Esophagus squamous epithelium (tissue), 5 donors: ENCODE results near the gene EMC10. TPM values are rescaled to one million over a fixed set of nuclear protein-coding genes. Genes with fewer than 3 reads are reported as not detected.

Experiments used
- DNase-seq: peaks from one replicate; lab custom pipeline; 2025; lab: John Stamatoyannopoulos, UW
- H3K27ac ChIP-seq, 4 donors: fragments of 200-600 bp; sonication (generic); one replicate each; pipeline ENCODE4 v1.5.1; 2016 to 2019; ENCODE audit warnings: mild to moderate bottlenecking in 1 of 4
- H3K27me3 ChIP-seq, 4 donors: fragments of 200-600 bp; sonication (generic); 1 replicate in 3 of 4; 2 replicates in 1 of 4; pipeline versions ENCODE4 v1.5.1 to v1.6.0; 2017 to 2021; ENCODE audit warnings: antibody characterized with exemption in 1 of 4
- H3K36me3 ChIP-seq, 3 donors: fragments of 200-600 bp; sonication (generic); one replicate each; pipeline ENCODE4 v1.5.1; 2016 to 2019
- H3K4me1 ChIP-seq, 3 donors: fragments of 200-600 bp; sonication (generic); one replicate each; pipeline ENCODE4 v1.5.1; 2017 to 2019
- H3K4me3 ChIP-seq, 4 donors: fragments of 200-600 bp; sonication (generic); 1 replicate in 3 of 4; 2 replicates in 1 of 4; pipeline ENCODE4 v1.5.1; 2016 to 2019; ENCODE audit warnings: mild to moderate bottlenecking in 2 of 4, moderate library complexity in 1 of 4
- H3K9me3 ChIP-seq, 3 donors: fragments of 200-600 bp; sonication (generic); one replicate each; pipeline ENCODE4 v1.5.1; 2016 to 2019
- POLR2A ChIP-seq, 4 donors: fragments of 450-650 bp; IDR thresholded peaks; one replicate each; pipeline ENCODE4 v1.6.1; 2017; ENCODE audit warnings: antibody characterized with exemption in 4 of 4, mild to moderate bottlenecking in 4 of 4, moderate library complexity in 3 of 4
- WGBS, 2 donors: methylation state at CpG; one replicate each; pipeline ENCODE4 v1.1.5; 2018; 5-methylcytosine and 5-hydroxymethylcytosine counted together
- intact Hi-C: fragments of 100-400 bp; cut with DNase I; formaldehyde crosslinking; loops from one replicate; pipeline ENCODE4 v1.15.0; 2022
- total RNA-seq, 4 donors: library from RNA; depleted of rRNA; stranded (reverse); fragments of >200 nt; gene quantifications; one replicate each; pipeline ENCODE4 v1.1.0, GENCODE V29; 2016
- TF ChIP-seq, protein P1 (sequence below), 6 experiments: fragments of 450-650 bp in 4 of 6; fragments of 200-600 bp in 2 of 6; sonication (generic) in 2 of 6; IDR thresholded peaks; one replicate each; pipeline ENCODE4 v1.5.1; 2016 to 2019; ENCODE audit warnings: antibody characterized with exemption in 6 of 6, mild to moderate bottlenecking in 4 of 6, moderate library complexity in 4 of 6
- donor health status: DM: yes; HTN: yes; CAD: no.

The EMC10 gene
- total RNA-seq, 4 donors from 2014 or later = 50.2 to 76.1 (median 59.7) TPM

DNA sequence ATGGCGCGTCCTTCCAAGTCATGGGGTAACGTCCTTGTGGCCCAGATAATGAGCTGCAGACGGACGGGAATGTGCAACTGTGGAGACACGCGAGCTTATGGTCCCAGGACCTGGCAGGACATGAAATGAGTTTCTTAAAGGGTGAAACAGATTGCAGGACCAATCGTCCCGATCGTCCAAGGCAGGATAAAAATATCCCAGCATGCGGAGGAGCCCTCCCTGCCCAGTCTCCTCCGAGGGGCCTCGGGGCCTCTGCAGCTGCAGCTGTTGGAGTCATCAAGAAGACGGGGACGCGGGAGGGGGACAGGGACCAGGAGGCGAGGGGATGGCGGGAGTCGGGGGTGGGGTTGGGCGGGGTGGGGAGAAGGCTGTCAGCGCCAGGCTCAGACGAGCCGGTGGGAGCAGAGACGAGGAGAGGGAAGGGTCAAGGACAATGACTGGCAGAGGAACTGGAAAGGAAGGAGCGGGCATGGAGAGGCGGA is 14.7 kb downstream of the EMC10 start:
- WGBS, 2 donors = 48 to 56% methylated on average over 22 to 24 of the region's 26 CpGs

DNA sequence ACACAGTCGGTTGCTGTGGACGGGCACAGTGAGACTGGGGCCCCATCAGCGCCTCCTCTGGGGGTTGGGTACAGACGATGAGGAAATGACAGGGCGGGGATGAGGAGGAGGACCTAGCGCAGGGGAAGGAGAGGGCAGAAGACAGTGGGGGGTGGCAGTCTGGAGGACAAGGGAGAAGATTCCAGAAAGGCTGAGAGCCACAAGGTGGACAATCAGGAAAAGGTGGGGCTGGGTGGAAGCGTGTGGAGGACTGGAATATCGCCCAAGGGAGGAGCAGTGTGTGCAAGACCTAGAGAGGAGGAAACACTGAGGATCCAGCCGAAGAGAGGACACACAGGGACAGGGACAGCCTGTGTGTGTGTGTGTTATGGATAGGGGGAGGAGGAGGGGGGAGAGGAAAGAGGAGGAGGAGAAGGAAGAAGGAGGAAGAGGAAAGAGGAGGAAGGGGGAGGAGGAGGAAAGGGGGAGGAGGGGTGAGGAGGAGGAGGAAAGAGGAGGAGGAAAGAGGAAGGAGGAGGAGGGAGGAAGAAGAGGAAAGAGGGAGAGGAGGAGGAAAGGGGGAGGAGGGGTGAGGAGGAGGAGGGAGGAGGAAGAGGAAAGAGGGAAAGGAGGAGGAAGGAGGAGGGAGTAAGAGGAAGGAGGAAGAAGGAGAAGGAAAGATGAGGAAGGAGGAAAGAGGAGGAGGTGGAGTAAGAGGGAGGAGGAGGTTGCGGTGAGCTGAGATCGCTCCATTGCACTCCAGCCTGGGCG is 16.2 kb downstream of the EMC10 start:
- peaks cover 0 to 3% (median 0%) of the 10 kb centered on the region in 3 donors for H3K4me1 ChIP-seq
- intact Hi-C loops = no loop called here
- peaks cover 0 to 36% (median 0%) of the 10 kb centered on the region in 4 donors for H3K27me3 ChIP-seq
- no peak overlapping the region for H3K27ac ChIP-seq
- WGBS, 2 donors = 6 to 7% methylated on average over 9 of the region's 12 CpGs
- no peak for DNase-seq
- no peaks in the 10 kb centered on the region for H3K36me3 ChIP-seq
- no peak overlapping the region for H3K4me3 ChIP-seq
- TF ChIP-seq POLR2A (IDR thresholded peaks at IDR 0.05) = no peak
- TF ChIP-seq, protein P1, sequence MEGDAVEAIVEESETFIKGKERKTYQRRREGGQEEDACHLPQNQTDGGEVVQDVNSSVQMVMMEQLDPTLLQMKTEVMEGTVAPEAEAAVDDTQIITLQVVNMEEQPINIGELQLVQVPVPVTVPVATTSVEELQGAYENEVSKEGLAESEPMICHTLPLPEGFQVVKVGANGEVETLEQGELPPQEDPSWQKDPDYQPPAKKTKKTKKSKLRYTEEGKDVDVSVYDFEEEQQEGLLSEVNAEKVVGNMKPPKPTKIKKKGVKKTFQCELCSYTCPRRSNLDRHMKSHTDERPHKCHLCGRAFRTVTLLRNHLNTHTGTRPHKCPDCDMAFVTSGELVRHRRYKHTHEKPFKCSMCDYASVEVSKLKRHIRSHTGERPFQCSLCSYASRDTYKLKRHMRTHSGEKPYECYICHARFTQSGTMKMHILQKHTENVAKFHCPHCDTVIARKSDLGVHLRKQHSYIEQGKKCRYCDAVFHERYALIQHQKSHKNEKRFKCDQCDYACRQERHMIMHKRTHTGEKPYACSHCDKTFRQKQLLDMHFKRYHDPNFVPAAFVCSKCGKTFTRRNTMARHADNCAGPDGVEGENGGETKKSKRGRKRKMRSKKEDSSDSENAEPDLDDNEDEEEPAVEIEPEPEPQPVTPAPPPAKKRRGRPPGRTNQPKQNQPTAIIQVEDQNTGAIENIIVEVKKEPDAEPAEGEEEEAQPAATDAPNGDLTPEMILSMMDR (IDR thresholded peaks at IDR 0.05) = no peak
- H3K9me3 ChIP-seq = no peaks in the 10 kb centered on the region

More for the DNA sequence above, 14.7 kb downstream of the EMC10 start:
- H3K27me3 ChIP-seq = peaks cover 0 to 49% (median 0%) of the 10 kb centered on the region in 4 donors
- no peak overlapping the region for H3K27ac ChIP-seq
- TF ChIP-seq POLR2A (IDR thresholded peaks at IDR 0.05) = no peak
- TF ChIP-seq, protein P1 (IDR thresholded peaks at IDR 0.05) = no peak
- H3K4me3 ChIP-seq = no peak overlapping the region
- no peaks in the 10 kb centered on the region for H3K9me3 ChIP-seq
- intact Hi-C loops = no loop called here
- H3K4me1 ChIP-seq = peaks cover 0 to 3% (median 0%) of the 10 kb centered on the region in 3 donors
- no peak for DNase-seq
- no peaks in the 10 kb centered on the region for H3K36me3 ChIP-seq

DNA sequence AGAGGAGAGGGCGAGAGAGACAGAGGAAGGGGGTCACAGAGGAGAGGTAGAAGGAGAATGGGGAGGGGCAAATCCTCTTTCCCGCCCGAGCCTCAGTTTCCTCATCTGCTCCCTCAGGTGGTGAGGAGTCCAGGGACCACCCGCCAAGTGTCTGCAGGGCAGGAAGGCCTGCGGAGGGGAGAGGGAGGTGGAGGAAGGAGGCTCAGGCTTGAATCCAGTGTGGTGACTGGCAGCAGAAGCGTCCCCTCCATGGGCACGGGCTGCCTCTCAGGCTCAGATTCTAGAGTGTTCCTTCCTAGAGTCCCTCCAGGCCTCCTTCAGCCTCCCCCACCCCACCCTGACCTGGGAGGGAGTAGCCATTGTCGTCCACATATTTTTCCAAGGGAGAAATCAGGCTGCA is 16.9 kb downstream of the EMC10 start:
- WGBS, 2 donors = 69 to 77% methylated on average over 6 to 8 of the region's 8 CpGs

DNA sequence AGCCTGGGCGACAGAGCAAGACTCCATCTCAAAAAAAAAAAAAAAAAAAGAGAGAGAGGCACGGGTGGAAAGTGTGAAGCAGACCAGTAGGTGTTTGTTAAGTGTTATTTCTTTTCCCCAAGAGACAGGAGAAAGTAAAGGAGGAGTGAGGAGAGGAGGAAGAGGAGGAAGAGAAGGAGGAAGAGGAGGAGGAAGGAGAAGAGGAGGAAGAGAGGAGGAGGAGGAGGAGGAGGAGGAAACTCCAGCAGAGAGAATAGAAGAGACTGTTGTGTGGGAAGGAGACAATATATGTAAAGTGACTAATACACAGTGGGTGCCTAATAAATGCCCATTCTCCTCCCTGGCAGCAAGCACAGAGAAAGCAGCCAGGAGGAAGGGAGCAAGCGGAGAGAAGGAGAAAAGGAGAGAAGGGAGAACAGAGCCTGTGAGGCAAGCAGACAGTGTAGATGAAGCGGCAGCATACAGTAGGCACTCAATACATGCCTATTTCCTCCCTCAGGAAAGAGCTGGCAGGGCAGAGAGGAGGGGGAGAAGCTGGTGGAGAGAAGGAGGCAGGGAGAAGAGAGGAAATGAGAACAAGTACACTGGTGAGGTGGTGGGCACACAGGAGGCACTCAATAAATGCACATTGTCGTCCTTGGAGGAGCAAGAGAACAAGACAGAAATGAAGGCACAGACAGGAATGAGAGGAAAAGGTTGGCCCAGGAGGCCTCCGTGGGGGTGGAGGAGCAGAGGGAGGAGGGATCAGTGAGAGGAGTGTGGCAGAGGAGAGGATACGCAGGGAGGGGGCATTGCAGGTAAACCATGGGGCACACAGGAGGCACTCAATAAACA is 18.1 kb downstream of the EMC10 start:
- intact Hi-C loops = no loop called here
- Histone ChIP-seq H3K4me3 (no peak overlapping the region), H3K36me3 (no peaks in the 10 kb centered on the region), H3K27ac (no peak overlapping the region), H3K9me3 (no peaks in the 10 kb centered on the region), H3K4me1 (peaks cover 0 to 3% (median 0%) of the 10 kb centered on the region in 3 donors), H3K27me3 (peaks cover 0 to 18% (median 0%) of the 10 kb centered on the region in 4 donors)
- no peak for DNase-seq
- TF ChIP-seq, protein P1 (IDR thresholded peaks at IDR 0.05) = no peak
- TF ChIP-seq POLR2A (IDR thresholded peaks at IDR 0.05) = no peak
- 54 to 60% methylated on average over 6 of the region's 7 CpGs for WGBS, 2 donors

More for the DNA sequence above, 16.9 kb downstream of the EMC10 start:
- Histone ChIP-seq H3K27ac (no peak overlapping the region), H3K36me3 (no peaks in the 10 kb centered on the region), H3K4me1 (peaks cover 0 to 3% (median 0%) of the 10 kb centered on the region in 3 donors), H3K27me3 (peaks cover 0 to 30% (median 0%) of the 10 kb centered on the region in 4 donors), H3K4me3 (no peak overlapping the region), H3K9me3 (no peaks in the 10 kb centered on the region)
- no peak for DNase-seq
- TF ChIP-seq POLR2A (IDR thresholded peaks at IDR 0.05) = no peak
- TF ChIP-seq, protein P1 (IDR thresholded peaks at IDR 0.05) = no peak
- intact Hi-C loops = no loop called here
